ENCODE data around the gene CPA5. TPM values are rescaled to one million over a fixed set of nuclear protein-coding genes. Genes with fewer than 3 reads are reported as not detected.
"Not testable (repeated sequence)": the region's sequence is repeated elsewhere in the genome, so short reads cannot be mapped to it uniquely, and the experiment has no call there.

The CPA5 gene
- total RNA-seq, 1 experiment from 2014 or later: not detected

- DNase-seq (ENCODE audit: low spot score) (no peak), ATAC-seq (no peak)
- Mint-ChIP-seq H3K36me3 (peaks cover 15% of the 10 kb centered on the region), H3K4me3 (no peak overlapping the region), H3K9me3 (peaks cover 24% of the 10 kb centered on the region), H3K27ac (no peak overlapping the region), H3K4me1 (peaks cover 23% of the 10 kb centered on the region), H3K27me3 (ENCODE audit: low read depth) (no peaks in the 10 kb centered on the region; the same call in none of the 2 replicates)
- TF ChIP-seq MYBL2 (CRISPR knock-in tag; IDR thresholded peaks at IDR 0.05) (no peak), ZSCAN18 (CRISPR knock-in tag; IDR thresholded peaks at IDR 0.05) (no peak), ZBTB43 (CRISPR knock-in tag; IDR thresholded peaks at IDR 0.05) (no peak), PRDM15 (CRISPR knock-in tag; IDR thresholded peaks at IDR 0.05) (no peak), SMAD3 (CRISPR knock-in tag; IDR thresholded peaks at IDR 0.05; ENCODE audit: borderline replicate concordance) (no peak)
- POLR2A ChIA-PET: interaction anchor here (0.7 to 0.9 kb wide), 2 partner anchors 48 to 100 kb away, joined by 3 read pairs; no protein-coding TSS in a partner anchor
- CTCF ChIA-PET: interaction anchor here (0.7 kb wide), 1 partner anchor 310 kb away, joined by 4 read pairs; no protein-coding TSS in a partner anchor
Measured at GRCh38 chr7:130372402-130373165, 28.0 kb downstream of the CPA5 start.

GRCh38 chr7:130374507-130374906, 29.9 kb downstream of the CPA5 start:
- ChIA-PET CTCF (no interaction called here), POLR2A (no interaction called here)
- peaks cover 17% of the 10 kb centered on the region for H3K4me1 Mint-ChIP-seq
- no peak for DNase-seq (ENCODE audit: low spot score)
- peaks cover 15% of the 10 kb centered on the region for H3K36me3 Mint-ChIP-seq
- H3K27ac Mint-ChIP-seq: no peak overlapping the region
- H3K4me3 Mint-ChIP-seq: no peak overlapping the region
- H3K9me3 Mint-ChIP-seq: peaks cover 27% of the 10 kb centered on the region
- no peak for ATAC-seq
- no peak for TF ChIP-seq ZSCAN18 (CRISPR knock-in tag; IDR thresholded peaks at IDR 0.05)
- TF ChIP-seq ZNF532 (CRISPR knock-in tag; IDR thresholded peaks at IDR 0.05; ENCODE audit: borderline replicate concordance): no peak
- no peak for TF ChIP-seq TEAD4 (CRISPR knock-in tag; IDR thresholded peaks at IDR 0.05)
- TF ChIP-seq TP53 (CRISPR knock-in tag; IDR thresholded peaks at IDR 0.05): no peak
- TF ChIP-seq ZBTB21 (CRISPR knock-in tag; IDR thresholded peaks at IDR 0.05; ENCODE audit: borderline replicate concordance): no peak
- TF ChIP-seq SP1 (CRISPR knock-in tag; conservative IDR thresholded peaks at IDR 0.05): no peak
- no peak for TF ChIP-seq AR (CRISPR knock-in tag; IDR thresholded peaks at IDR 0.05)
- no peak for TF ChIP-seq CTCF (IDR thresholded peaks at IDR 0.05)
- H3K27me3 Mint-ChIP-seq (ENCODE audit: low read depth): no peaks in the 10 kb centered on the region; the same call in none of the 2 replicates

GRCh38 chr7:130376461-130376860, 31.8 kb downstream of the CPA5 start:
- H3K27me3 Mint-ChIP-seq (ENCODE audit: low read depth); H3K4me3 Mint-ChIP-seq; DNase-seq (ENCODE audit: low spot score); CTCF ChIA-PET; H3K27ac Mint-ChIP-seq; POLR2A ChIA-PET; ATAC-seq: not testable (repeated sequence)
- Mint-ChIP-seq H3K9me3 (peaks cover 27% of the 10 kb centered on the region), H3K36me3 (peaks cover 15% of the 10 kb centered on the region), H3K4me1 (peaks cover 21% of the 10 kb centered on the region)
